Caco-2 (cell line): Measurements from ENCODE around the gene KIF21A. TPM values are rescaled to one million over a fixed set of nuclear protein-coding genes. Genes with fewer than 3 reads are reported as not detected.

Experiments
- BruUV-seq: library from RNA; stranded (reverse); fragments of 400-500 nt; replicated peaks from 2 replicates; lab custom pipeline; 2021; lab: Mats Ljungman, UMichigan
- CTCF ChIA-PET: fragments of 300-600 bp; sonication (Branson Sonifier 250); formaldehyde crosslinking; loops from one replicate; lab custom pipeline; 2022; ENCODE audit warnings: antibody characterized with exemption; lab: Charles Lee
- POLR2A ChIA-PET: fragments of 300-600 bp; sonication (Branson Sonifier 250); formaldehyde crosslinking; loops from one replicate; lab custom pipeline; 2022; ENCODE audit warnings: antibody characterized with exemption; lab: Charles Lee
- DNase-seq, 2 experiments: peaks; one replicate each; pipeline versions ENCODE4 v3.0.0 to v3.0.0-alpha.2; 2020 to 2022
- H3K27me3 ChIP-seq: replicated peaks from 2 replicates; pipeline ENCODE4 v1.6.0; 2011; ENCODE audit warnings: low read length; ENCODE audit not compliant: control insufficient read depth, insufficient read depth
- H3K36me3 ChIP-seq: 2 replicates; pipeline ENCODE4 v1.5.1; 2011; ENCODE audit warnings: low read length; ENCODE audit not compliant: control insufficient read depth, insufficient read depth
- H3K4me1 ChIP-seq: fragments of 250-450 bp; sonication (Bioruptor Pico); 2 replicates; pipeline ENCODE4 v1.5.1; 2020; ENCODE audit warnings: mild to moderate bottlenecking
- H3K4me3 ChIP-seq: 2 replicates; pipeline ENCODE4 v1.5.1; 2011; ENCODE audit warnings: low read depth, mild to moderate bottlenecking, control low read depth, low read length
- H3K9me3 ChIP-seq: fragments of 250-450 bp; sonication (Bioruptor Pico); 2 replicates; pipeline ENCODE4 v1.5.1; 2020; ENCODE audit warnings: mild to moderate bottlenecking, moderate library complexity
- H3K27ac Mint-ChIP-seq: one replicate; pipeline ENCODE4 v1.8.0; 2022; ENCODE audit warnings: mixed read lengths; ENCODE audit not compliant: unreplicated experiment
- H3K27me3 Mint-ChIP-seq: one replicate; pipeline ENCODE4 v1.8.0; 2022; ENCODE audit warnings: mixed read lengths; ENCODE audit not compliant: insufficient read depth, unreplicated experiment
- H3K36me3 Mint-ChIP-seq: one replicate; pipeline ENCODE4 v1.8.0; 2022; ENCODE audit warnings: mild to moderate bottlenecking, mixed read lengths; ENCODE audit not compliant: insufficient read depth, unreplicated experiment
- H3K4me1 Mint-ChIP-seq: one replicate; pipeline ENCODE4 v1.8.0; 2022; ENCODE audit warnings: low read depth, mixed read lengths; ENCODE audit not compliant: unreplicated experiment
- H3K4me3 Mint-ChIP-seq: one replicate; pipeline ENCODE4 v1.8.0; 2022; ENCODE audit warnings: mild to moderate bottlenecking, moderate library complexity, mixed read lengths; ENCODE audit not compliant: unreplicated experiment
- H3K9me3 Mint-ChIP-seq: one replicate; pipeline ENCODE4 v1.8.0; 2022; ENCODE audit warnings: mixed read lengths; ENCODE audit not compliant: unreplicated experiment
- CTCF ChIP-seq, 2 experiments: fragments of 200-600 bp in 1 of 2; IDR thresholded peaks; 1 replicate in 1 of 2; 2 replicates in 1 of 2; pipeline versions ENCODE4 v1.5.1 to v1.8.0; 2011 to 2022; ENCODE audit warnings: antibody characterized with exemption in 1 of 2, control low read depth in 1 of 2, inconsistent platforms in 1 of 2, low read depth in 1 of 2, low read length in 1 of 2, mild to moderate bottlenecking in 1 of 2, moderate library complexity in 1 of 2; ENCODE audit not compliant: insufficient read depth in 1 of 2, severe bottlenecking in 1 of 2, unreplicated experiment in 1 of 2
- intact Hi-C: fragments of 100-400 bp; cut with micrococcal nuclease; formaldehyde crosslinking; loops from one replicate; pipeline ENCODE4 v1.10.0; 2022; ENCODE audit not compliant: unreplicated experiment
- total RNA-seq: library from RNA; stranded (reverse); gene quantifications from 2 replicates; pipeline ENCODE4 v1.2.3, GENCODE V29; 2022

KIF21A gene
- total RNA-seq, 1 experiment from 2014 or later, result 77.5 TPM

GRCh38 chr12:39327965-39328364 lies 115.0 kb downstream of the KIF21A start:
- Histone ChIP-seq H3K36me3 (peaks cover 3% of the 10 kb centered on the region), H3K27me3 (no peaks in the 10 kb centered on the region), H3K4me1 (no peaks in the 10 kb centered on the region), H3K4me3 (no peak overlapping the region), H3K9me3 (no peaks in the 10 kb centered on the region)
- TF ChIP-seq CTCF (IDR thresholded peaks at IDR 0.05; ENCODE audit: insufficient read depth in 1 of 2, low read depth in 1 of 2, low read length in 1 of 2, severe bottlenecking in 1 of 2, unreplicated experiment in 1 of 2), result no peak
- Mint-ChIP-seq H3K4me3 (no peak overlapping the region), H3K4me1 (no peaks in the 10 kb centered on the region), H3K27me3 (no peaks in the 10 kb centered on the region), H3K27ac (no peak overlapping the region), H3K9me3 (no peaks in the 10 kb centered on the region), H3K36me3 (peaks cover 11% of the 10 kb centered on the region)
- BruUV-seq, result no TSS peak
- POLR2A ChIA-PET, result no interaction called here
- intact Hi-C loops, result no loop called here
- CTCF ChIA-PET, result no interaction called here
- DNase-seq, result no peak

GRCh38 chr12:39327510-39327909 lies 115.4 kb downstream of the KIF21A start:
- no peak overlapping the region for H3K27ac Mint-ChIP-seq
- H3K4me1 Mint-ChIP-seq, result no peaks in the 10 kb centered on the region
- no peak overlapping the region for H3K4me3 Mint-ChIP-seq
- no peak for TF ChIP-seq CTCF (IDR thresholded peaks at IDR 0.05; ENCODE audit: insufficient read depth in 1 of 2, low read depth in 1 of 2, low read length in 1 of 2, severe bottlenecking in 1 of 2, unreplicated experiment in 1 of 2)
- Histone ChIP-seq H3K9me3 (no peaks in the 10 kb centered on the region), H3K36me3 (peaks cover 1% of the 10 kb centered on the region), H3K4me1 (no peaks in the 10 kb centered on the region), H3K27me3 (no peaks in the 10 kb centered on the region), H3K4me3 (no peak overlapping the region)
- ChIA-PET CTCF (no interaction called here), POLR2A (no interaction called here)
- intact Hi-C loops, result no loop called here
- H3K36me3 Mint-ChIP-seq, result peaks cover 6% of the 10 kb centered on the region
- no peaks in the 10 kb centered on the region for H3K27me3 Mint-ChIP-seq
- no TSS peak for BruUV-seq
- H3K9me3 Mint-ChIP-seq, result no peaks in the 10 kb centered on the region
- no peak for DNase-seq

GRCh38 chr12:39319180-39319579 lies 123.7 kb downstream of the KIF21A start:
- H3K27me3 Mint-ChIP-seq, result no peaks in the 10 kb centered on the region
- no peak overlapping the region for H3K4me3 Mint-ChIP-seq
- no peak overlapping the region for H3K27ac Mint-ChIP-seq

More at GRCh38 chr12:39319180-39319579, 123.7 kb downstream of the KIF21A start:
- peaks cover 1% of the 10 kb centered on the region; the same call in 1 of the 2 replicates for H3K36me3 ChIP-seq
- H3K9me3 Mint-ChIP-seq, result no peaks in the 10 kb centered on the region
- ChIA-PET POLR2A (no interaction called here), CTCF (no interaction called here)
- no peak overlapping the region for H3K4me3 ChIP-seq
- H3K4me1 ChIP-seq, result no peaks in the 10 kb centered on the region
- no peaks in the 10 kb centered on the region for H3K4me1 Mint-ChIP-seq
- TF ChIP-seq CTCF (IDR thresholded peaks at IDR 0.05; ENCODE audit: insufficient read depth in 1 of 2, low read depth in 1 of 2, low read length in 1 of 2, severe bottlenecking in 1 of 2, unreplicated experiment in 1 of 2), result no peak
- intact Hi-C loops, result loop anchor here (10.0 kb wide), 3 partner anchors 156 to 296 kb away; partner anchors contain the start of gene ABCD2
- H3K9me3 ChIP-seq, result no peaks in the 10 kb centered on the region
- BruUV-seq, result no TSS peak
- peaks cover 32% of the 10 kb centered on the region for H3K36me3 Mint-ChIP-seq
- DNase-seq, result no peak
- H3K27me3 ChIP-seq, result no peaks in the 10 kb centered on the region
